Tibial artery (tissue), 4 donors: ENCODE data around the gene MYBPC3.

Source experiments
- DNase-seq, 2 donors: peaks; one replicate each; pipeline ENCODE4 v3.0.0-alpha.2; 2019
- H3K27ac ChIP-seq, 2 donors: fragments of 200-600 bp; sonication (generic) in 1 of 2; 1 replicate in 1 of 2; 2 replicates in 1 of 2; pipeline ENCODE4 v1.5.1; 2018 to 2019; ENCODE audit warnings: mild to moderate bottlenecking in 1 of 2
- H3K27me3 ChIP-seq, 2 donors: fragments of 200-600 bp; sonication (generic) in 1 of 2; one replicate each; pipeline versions ENCODE4 v1.5.1 to v1.6.0; 2016 to 2019
- H3K36me3 ChIP-seq, 3 donors: fragments of 200-600 bp; sonication (generic) in 2 of 3; one replicate each; pipeline ENCODE4 v1.5.1; 2016 to 2019; ENCODE audit warnings: mild to moderate bottlenecking in 2 of 3
- H3K4me1 ChIP-seq, 4 donors: fragments of 200-600 bp; sonication (generic) in 2 of 4; 1 replicate in 3 of 4; 2 replicates in 1 of 4; pipeline ENCODE4 v1.5.1; 2016 to 2019
- H3K4me3 ChIP-seq, 2 donors: fragments of 200-600 bp; sonication (generic) in 1 of 2; 1 replicate in 1 of 2; 2 replicates in 1 of 2; pipeline ENCODE4 v1.5.1; 2018 to 2019; ENCODE audit warnings: mild to moderate bottlenecking in 2 of 2
- H3K9me3 ChIP-seq, 3 donors: fragments of 200-600 bp; sonication (generic) in 1 of 3; one replicate each; pipeline ENCODE4 v1.5.1; 2016 to 2019
- intact Hi-C: fragments of 100-400 bp; cut with DNase I; formaldehyde crosslinking; loops from one replicate; pipeline ENCODE4 v1.15.0; 2023; ENCODE audit warnings: low total_unique reads
- TF ChIP-seq, protein P1 (sequence below), 2 experiments: fragments of 200-600 bp in 1 of 2; fragments of 450-650 bp in 1 of 2; IDR thresholded peaks; one replicate each; pipeline ENCODE4 v1.5.1; 2017 to 2019; ENCODE audit warnings: antibody characterized with exemption in 2 of 2, mild to moderate bottlenecking in 1 of 2, moderate library complexity in 1 of 2

MYBPC3 gene

DNA sequence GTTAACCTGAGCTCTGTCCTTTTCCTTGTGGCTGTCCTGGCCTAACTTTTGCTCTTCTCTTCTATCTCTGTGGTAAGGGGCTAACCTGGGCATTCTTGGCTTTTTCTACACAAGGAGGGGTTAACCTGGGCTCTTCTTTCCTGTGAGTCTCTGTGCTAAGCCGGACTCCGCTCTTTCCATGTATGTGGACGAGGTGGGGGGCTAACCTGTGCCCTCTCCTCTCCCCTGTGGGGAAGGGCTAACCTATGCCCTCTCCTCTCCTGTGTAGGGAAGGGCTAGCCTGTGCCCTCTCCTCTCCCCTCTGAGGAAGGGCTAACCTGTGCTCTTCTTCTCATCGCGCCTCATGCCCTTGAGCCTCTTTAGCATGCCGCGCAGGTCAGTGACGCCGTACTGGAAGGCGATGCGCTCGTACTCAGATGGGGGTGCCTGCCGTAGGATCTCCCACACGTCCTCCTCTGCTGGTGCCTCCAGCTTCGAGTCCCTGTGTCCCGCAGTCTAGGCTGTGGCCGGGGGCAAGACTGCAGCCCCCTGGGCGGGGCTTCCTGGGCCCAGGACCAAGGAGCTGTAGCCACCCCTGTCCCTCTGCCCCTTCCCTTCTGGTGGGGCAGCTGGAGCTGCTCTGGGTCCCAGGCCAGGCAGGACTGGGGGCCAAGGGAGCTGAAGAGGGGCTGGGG lies 6.5 kb downstream of the MYBPC3 start:
- no peak overlapping the region for H3K27ac ChIP-seq

DNA sequence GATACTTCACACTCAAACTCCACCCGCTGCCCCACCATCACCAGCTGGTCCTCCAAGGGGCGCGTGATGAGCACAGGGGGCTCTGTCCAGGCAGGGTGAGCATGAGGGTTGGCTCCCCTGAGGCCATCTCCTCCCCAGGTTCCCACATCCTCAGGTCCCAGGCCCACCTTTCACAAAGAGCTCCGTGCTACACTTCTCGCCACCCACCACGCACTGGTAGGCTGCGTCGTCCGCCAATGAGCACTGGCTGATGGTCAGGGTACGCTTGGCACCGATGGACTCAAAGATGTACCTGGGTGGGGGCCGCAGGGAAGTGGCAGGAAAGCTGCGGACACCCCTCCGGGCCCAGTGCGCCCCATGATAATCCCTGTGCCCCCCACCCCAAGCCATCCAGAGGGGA lies 9.6 kb downstream of the MYBPC3 start:
- TF ChIP-seq, protein P1, sequence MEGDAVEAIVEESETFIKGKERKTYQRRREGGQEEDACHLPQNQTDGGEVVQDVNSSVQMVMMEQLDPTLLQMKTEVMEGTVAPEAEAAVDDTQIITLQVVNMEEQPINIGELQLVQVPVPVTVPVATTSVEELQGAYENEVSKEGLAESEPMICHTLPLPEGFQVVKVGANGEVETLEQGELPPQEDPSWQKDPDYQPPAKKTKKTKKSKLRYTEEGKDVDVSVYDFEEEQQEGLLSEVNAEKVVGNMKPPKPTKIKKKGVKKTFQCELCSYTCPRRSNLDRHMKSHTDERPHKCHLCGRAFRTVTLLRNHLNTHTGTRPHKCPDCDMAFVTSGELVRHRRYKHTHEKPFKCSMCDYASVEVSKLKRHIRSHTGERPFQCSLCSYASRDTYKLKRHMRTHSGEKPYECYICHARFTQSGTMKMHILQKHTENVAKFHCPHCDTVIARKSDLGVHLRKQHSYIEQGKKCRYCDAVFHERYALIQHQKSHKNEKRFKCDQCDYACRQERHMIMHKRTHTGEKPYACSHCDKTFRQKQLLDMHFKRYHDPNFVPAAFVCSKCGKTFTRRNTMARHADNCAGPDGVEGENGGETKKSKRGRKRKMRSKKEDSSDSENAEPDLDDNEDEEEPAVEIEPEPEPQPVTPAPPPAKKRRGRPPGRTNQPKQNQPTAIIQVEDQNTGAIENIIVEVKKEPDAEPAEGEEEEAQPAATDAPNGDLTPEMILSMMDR (IDR thresholded peaks at IDR 0.05) = no peak
- no peak overlapping the region for H3K27ac ChIP-seq
- H3K27me3 ChIP-seq = no peaks in the 10 kb centered on the region
- H3K9me3 ChIP-seq = no peaks in the 10 kb centered on the region
- H3K4me3 ChIP-seq = no peak overlapping the region
- no peaks in the 10 kb centered on the region for H3K36me3 ChIP-seq
- intact Hi-C loops = no loop called here
- H3K4me1 ChIP-seq = no peaks in the 10 kb centered on the region
- no peak for DNase-seq

More for the DNA sequence above, 6.5 kb downstream of the MYBPC3 start:
- TF ChIP-seq, protein P1 (IDR thresholded peaks at IDR 0.05) = no peak
- Histone ChIP-seq H3K9me3 (no peaks in the 10 kb centered on the region), H3K27me3 (no peaks in the 10 kb centered on the region), H3K36me3 (no peaks in the 10 kb centered on the region), H3K4me1 (no peaks in the 10 kb centered on the region), H3K4me3 (no peak overlapping the region)
- DNase-seq = no peak
- intact Hi-C loops = no loop called here

DNA sequence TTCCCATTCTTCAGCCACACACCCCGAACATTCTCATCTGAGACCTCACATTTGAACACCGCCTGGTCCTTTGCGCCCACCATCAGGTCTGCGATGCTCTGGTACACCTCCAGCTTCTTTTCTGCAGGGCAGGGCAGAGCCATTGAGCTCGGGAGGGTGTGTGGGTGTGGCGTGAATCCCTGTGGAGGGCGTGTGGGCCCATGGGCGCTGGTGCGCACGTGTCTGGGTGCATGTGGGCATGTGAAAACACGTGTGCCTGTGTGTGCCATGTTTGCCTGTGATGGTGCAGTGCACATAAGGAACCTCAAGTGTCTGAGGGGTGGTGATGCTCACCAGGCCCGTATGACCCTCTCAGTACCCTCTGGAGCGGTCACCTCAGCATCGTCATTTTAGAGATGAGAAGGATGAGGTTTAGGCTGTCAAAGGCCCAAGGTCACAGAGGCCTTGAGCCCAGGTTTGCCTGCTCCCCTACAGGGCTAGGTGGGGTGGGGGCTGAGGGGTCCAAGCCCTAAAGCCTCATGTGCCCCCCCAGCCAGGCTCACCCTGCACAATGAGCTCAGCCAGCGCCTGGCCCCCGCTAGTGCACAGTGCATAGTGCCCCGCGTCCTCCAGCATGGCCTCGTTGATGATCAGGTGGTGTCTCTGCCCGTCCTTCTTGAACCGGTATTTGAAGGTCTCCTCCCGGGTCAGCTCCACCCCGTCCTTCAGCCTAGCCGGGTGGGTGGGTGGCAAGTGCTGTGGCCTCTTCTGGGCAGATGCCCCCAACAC lies 10.3 kb downstream of the MYBPC3 start:
- no peak overlapping the region for H3K4me3 ChIP-seq
- no peaks in the 10 kb centered on the region for H3K9me3 ChIP-seq
- no peak overlapping the region for H3K27ac ChIP-seq
- no peaks in the 10 kb centered on the region for H3K4me1 ChIP-seq
- no peak for DNase-seq
- H3K36me3 ChIP-seq = no peaks in the 10 kb centered on the region
- intact Hi-C loops = no loop called here
- H3K27me3 ChIP-seq = no peaks in the 10 kb centered on the region
- TF ChIP-seq, protein P1 (IDR thresholded peaks at IDR 0.05) = no peak

DNA sequence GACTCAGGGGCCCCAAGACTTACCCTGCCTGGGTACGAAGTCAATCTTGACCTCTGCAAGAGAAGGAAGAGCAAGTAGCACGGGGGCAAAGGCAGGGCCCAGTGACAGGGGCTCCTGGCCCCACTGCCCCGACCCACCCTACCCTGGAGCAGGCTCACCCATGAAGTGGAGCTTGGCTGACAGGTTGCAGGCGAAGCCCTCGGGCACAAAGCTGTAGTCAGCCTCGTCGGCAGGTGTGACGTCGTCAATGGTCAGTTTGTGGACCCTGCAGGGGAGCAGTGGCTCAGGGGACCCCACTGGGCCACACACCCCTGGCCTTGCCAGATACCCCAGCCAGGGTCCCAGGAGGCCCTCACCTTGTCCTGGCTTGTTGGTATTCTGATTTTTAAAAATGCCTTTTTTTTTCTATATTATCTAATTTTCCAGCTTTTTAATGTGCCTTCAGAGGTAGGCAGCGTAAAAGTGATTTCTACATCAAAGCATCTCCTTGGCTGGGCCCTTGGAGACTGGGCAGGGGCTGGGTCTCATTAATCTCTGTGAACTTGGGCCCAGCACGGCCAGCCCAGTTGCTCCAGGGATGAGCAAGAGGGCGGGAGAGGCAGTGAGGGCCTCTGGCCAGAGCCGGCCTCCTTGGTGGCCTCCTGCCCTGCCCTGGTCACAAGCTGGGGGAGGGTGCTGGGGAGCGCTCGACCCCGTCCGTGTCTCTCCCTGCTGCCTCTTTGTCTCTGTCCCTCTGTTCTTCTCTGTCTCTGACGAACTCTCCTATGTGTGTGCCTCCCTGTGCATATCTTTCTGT lies 11.3 kb downstream of the MYBPC3 start:
- Histone ChIP-seq H3K27ac (no peak overlapping the region), H3K9me3 (no peaks in the 10 kb centered on the region), H3K36me3 (no peaks in the 10 kb centered on the region), H3K4me1 (no peaks in the 10 kb centered on the region), H3K27me3 (no peaks in the 10 kb centered on the region), H3K4me3 (no peak overlapping the region)
- TF ChIP-seq, protein P1 (IDR thresholded peaks at IDR 0.05) = no peak
- no peak for DNase-seq
- intact Hi-C loops = no loop called here

DNA sequence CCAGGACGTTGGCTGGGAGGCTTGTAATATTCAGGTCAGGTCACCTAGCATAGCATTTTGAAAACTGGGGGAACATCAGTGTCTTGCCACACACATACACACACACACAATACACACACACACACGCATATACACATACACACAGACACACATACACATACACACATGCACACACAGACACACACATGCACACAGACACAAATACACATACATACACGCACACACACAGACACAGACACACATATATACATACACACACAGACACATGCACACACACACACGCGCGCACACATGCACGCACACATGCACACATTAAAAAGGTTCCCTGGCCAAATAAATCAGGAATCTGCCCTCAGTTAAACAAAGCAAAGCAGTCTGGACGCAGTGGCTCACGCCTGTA lies 12.5 kb downstream of the MYBPC3 start:
- intact Hi-C loops = no loop called here
- TF ChIP-seq, protein P1 (IDR thresholded peaks at IDR 0.05) = no peak
- Histone ChIP-seq H3K9me3 (no peaks in the 10 kb centered on the region), H3K27me3 (no peaks in the 10 kb centered on the region), H3K4me3 (no peak overlapping the region), H3K36me3 (no peaks in the 10 kb centered on the region), H3K4me1 (no peaks in the 10 kb centered on the region), H3K27ac (no peak overlapping the region)
- no peak for DNase-seq
